ENCODE measurements around the gene KRTAP9-6.

GRCh38 chr17:41278176-41278955 lies 13.2 kb downstream of the KRTAP9-6 start:
- TF ChIP-seq CTCF (IDR thresholded peaks at IDR 0.05), result no peak
- TF ChIP-seq POLR2A (IDR thresholded peaks at IDR 0.05), result no peak
